Measurements from ENCODE around the gene GABBR1. TPM values are rescaled to one million over a fixed set of nuclear protein-coding genes. Genes with fewer than 3 reads are reported as not detected.

The GABBR1 gene
- total RNA-seq (2022; extraction: Qiagen RNA extraction), result 3.9 to 7.9 TPM (median 6.2 TPM) in 5 replicates

DNA sequence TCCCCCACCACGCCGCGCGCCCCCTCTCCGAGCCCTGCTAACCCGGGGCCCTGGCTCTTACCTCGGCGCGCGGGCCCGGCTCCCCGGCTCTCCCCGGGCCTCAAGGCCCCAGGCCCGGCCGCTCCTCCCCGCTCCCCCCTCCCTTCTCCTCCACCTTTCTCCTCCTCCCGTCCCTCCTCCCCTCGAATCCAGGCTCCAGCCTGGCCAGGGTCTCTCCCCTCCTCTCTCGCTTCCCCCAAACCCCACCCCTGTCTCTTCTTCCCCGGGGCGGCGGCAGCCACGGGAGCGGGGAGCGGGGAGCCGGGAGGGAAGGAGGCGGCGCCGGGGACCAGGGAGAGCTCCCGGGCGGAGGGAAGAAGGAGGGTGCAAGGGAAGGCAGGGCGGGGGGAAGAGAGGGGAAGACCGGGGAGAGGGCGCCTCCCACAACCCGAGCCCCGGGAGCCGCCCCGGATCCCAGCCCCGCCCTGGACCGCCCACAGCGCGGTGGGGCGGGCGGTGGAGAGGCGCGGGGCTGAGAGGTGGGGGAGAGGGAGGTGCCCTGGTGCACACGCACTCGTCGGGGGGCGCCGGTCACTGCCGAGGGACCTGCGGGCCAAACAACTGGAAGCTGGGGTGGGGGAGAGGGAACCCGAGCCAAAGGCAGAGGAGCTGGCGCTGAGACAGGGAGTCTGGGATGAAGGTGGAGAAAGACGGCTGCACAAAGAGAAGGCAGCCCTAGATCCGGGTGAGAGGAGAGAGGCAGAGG, at the start of gene GABBR1:
TSS of gene GABBR1 (minus strand) at position 395 of the 745 bp plus-strand sequence. CDS start 798 bp downstream, outside the sequence.

GRCh38 chr6:29680904-29681303, 47.9 kb upstream of the GABBR1 start, which contains the start of gene ZFP57:
Gene ZFP57, minus strand, starts transcription at chr6:29681152. Its CDS starts 4,149 bp downstream, at chr6:29677003.

GRCh38 chr6:29656798-29657197, 23.8 kb upstream of the GABBR1 start, which contains the start of gene MOG:
Gene MOG, plus strand, starts transcription at chr6:29657092. Its CDS starts 118 bp downstream, at chr6:29657210.

DNA sequence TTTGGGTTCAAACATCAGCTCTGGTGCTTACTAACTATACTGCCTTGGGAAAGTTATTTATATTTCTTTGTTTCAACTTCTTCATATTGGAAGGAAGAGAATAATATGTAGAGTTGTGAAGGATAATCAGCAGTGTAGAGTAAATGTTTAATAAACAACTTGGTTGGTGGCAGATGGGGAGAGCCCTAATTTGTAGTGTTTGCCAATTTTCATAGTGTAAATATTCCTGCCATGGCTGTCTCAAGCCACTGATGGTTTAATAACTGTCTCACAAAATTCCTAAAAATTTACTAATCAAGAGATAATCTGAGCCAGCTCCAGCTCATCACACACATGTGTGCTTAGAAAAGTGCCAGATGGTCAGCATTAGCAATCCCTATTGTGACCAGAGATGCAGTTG, 48.2 kb downstream of the GABBR1 start, which contains the start of gene OR2H2:
TSS of gene OR2H2 (plus strand) at position 301 of the 400 bp plus-strand sequence. CDS start 2,824 bp downstream, outside the sequence.

DNA sequence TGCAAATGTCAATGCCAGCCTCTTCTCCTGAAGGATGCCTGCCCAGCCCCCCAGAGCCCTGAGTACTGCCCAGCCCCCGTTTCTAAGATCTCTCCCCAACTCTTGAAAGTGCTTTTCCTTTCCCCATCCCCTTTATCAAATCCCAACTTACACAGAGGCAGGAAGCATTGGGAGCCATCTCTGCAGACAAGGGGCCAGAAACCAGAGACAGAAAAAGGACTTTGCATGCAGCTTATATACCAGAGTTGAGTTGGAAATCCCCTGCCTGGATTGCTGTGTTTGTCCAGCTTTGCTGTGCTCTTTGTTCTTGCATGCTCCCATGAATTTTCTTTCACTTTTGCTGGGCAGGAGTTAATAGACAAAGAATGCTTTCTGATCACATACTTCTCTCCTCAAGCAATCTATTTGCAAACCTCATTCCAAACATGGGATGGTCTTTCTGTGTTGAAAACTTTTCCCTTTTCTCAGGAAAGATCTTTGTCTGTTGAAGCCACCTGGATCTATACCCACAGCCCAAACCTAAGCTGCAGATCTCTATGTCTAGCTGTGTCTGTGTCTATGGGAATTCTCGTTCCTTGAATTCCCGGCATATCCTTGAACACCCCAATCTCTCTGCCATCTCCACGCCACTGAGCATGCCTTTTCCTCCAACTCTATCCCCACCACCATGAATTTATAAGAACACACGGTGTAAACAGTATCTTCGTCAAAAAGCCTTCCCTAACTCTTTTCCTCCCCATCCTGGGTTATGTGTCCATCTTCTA, 73.3 kb downstream of the GABBR1 start, which contains the start of gene UBD:
TSS of gene UBD (minus strand) at position 209 of the 764 bp plus-strand sequence. CDS start at position 178, 31 bp downstream.

Other genes with a start within 250 kb of the GABBR1 start
- not detected in 5 replicates for gene OR12D2, start 237.6 kb downstream of the GABBR1 start, total RNA-seq (2022; extraction: Qiagen RNA extraction)
- not detected in 5 replicates for gene OR12D1, start 218.3 kb downstream of the GABBR1 start, total RNA-seq (2022; extraction: Qiagen RNA extraction)
- not detected in 5 replicates for gene OR10C1, start 193.9 kb downstream of the GABBR1 start, total RNA-seq (2022; extraction: Qiagen RNA extraction)
- gene OR11A1, start 176.1 kb downstream of the GABBR1 start, total RNA-seq (2022; extraction: Qiagen RNA extraction), result not detected in 5 replicates
- not detected in 5 replicates for gene OR2H1, start 176.0 kb downstream of the GABBR1 start, total RNA-seq (2022; extraction: Qiagen RNA extraction)
- gene MAS1L, start 145.2 kb downstream of the GABBR1 start, total RNA-seq (2022; extraction: Qiagen RNA extraction), result not detected in 5 replicates
- gene UBD, start 73.5 kb downstream of the GABBR1 start, total RNA-seq (2022; extraction: Qiagen RNA extraction), result 0.46 to 0.99 TPM (median 0.64 TPM) in 5 replicates
- gene OR2H2, start 48.1 kb downstream of the GABBR1 start, total RNA-seq (2022; extraction: Qiagen RNA extraction), result not detected in 5 replicates
- gene MOG, start 23.9 kb upstream of the GABBR1 start, total RNA-seq (2022; extraction: Qiagen RNA extraction), result not detected in 5 replicates
- not detected in 5 replicates for gene ZFP57, start 48.0 kb upstream of the GABBR1 start, total RNA-seq (2022; extraction: Qiagen RNA extraction)
- 4.1 to 6.0 TPM (median 4.9 TPM) in 5 replicates for gene HLA-F, start 90.3 kb upstream of the GABBR1 start, total RNA-seq (2022; extraction: Qiagen RNA extraction)
- gene HLA-G, start 194.6 kb upstream of the GABBR1 start, total RNA-seq (2022; extraction: Qiagen RNA extraction), result 0.16 TPM in 1 of 5 replicates, not detected in the others